ENCODE measurements around the gene MANF. TPM values are rescaled to one million over a fixed set of nuclear protein-coding genes. Genes with fewer than 3 reads are reported as not detected.
"Not testable (repeated sequence)": the region's sequence is repeated elsewhere in the genome, so short reads cannot be mapped to it uniquely, and the experiment has no call there.

Gene MANF
- total RNA-seq, 2 donors from 2014 or later: 93.6 to 109 TPM

DNA sequence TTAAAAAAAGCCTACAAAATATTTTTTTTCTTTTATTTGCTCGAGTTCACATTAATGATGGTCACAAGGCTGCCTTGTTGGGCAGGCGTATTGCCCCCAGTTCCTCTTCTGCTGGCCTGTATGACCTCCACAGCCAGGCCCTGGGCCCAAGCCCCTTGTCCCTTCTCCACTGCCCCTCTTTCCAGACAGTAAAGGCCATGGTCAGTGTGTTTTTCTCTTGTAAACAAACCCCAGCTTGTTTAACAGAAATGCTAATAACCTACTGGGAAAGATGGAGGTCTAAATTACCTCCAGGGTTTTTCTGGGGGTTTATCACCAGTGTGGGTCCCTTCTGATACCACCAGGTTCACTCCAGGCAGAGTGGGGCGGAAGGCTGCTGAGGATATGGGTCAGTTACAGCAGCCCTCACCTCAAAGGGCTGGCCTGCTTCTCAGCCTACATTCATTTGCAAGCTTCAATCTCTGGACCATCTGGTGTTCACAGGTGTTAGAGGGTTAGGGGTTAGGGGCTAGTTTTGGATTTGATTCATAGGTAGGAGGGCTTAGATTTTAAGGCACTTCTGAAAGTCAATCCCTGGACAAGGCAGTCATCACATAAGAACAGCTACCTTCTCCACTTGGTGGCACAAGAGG, 2.0 kb upstream of the MANF start:
- Mint-ChIP-seq H3K36me3 (peaks cover 31 to 34% of the 10 kb centered on the region in 2 donors), H3K27ac (peak overlapping the region in 1 of 2 donors; percentile 99), H3K9me3 (no peaks in the 10 kb centered on the region)
- no peak for ATAC-seq
- DNase-seq (ENCODE audit: low spot score in 2 of 2): no peak

DNA sequence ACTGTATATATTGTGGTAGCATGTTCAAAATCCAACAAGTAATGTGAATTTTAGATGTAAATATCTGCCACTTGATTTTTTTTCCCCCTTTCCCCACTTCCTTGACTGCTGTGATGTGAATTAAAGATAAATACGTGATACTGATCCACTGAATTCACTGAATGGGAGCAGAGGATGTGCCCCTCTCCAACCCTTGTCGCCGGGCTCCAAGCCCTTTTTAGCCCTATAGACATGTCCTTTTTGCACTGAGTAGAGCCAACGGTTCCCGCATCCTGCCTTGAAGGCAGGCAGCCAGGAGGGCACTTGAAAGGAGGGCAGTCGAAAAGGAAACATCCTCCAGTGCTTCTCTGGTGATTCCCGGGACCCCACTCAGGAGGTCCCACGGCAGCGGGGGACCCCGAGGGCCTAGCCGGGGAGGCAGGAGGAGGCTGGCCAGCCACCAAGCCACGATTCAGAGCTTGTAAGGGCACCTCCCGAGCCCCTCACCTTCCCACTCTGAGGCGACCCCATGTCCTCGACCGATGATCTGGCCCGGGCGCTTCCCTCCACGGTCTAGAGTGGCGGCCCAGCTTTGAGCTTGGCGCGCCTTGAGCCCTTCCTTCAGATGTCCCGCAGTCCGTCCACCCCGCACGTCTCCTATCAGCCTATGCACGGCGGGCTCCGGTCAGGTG, 901 bp upstream of the MANF start:
- ATAC-seq: peak; percentile 4 to 13
- H3K27ac Mint-ChIP-seq: peak overlapping the region; percentile 99

DNA sequence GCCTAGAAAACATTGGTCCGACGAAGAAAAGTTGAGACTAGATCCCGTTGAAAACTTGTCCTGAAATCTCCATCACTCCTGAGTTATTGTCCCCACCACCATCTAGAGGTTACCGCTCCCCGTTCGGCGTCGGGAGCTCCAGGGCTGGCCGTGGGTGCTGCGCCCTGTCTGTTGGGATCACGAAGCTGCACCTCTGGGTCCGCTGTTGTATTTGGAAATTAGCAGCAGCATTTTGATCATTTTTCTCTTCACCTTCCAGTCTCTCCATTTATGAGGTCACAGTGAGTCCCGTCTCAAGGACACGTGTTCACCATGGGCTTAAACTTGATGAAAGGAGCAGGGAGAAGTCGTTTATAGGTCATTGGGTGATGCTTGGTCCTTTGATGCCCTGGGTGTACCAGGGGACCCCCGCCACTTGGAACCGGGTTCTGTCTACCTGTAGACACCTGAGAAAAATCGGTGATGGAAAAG, 565 bp downstream of the MANF start:
- Mint-ChIP-seq H3K27ac (peak overlapping the region; percentile 99), H3K36me3 (peaks cover 31 to 40% of the 10 kb centered on the region in 2 donors)

More for the DNA sequence above, 901 bp upstream of the MANF start:
- Mint-ChIP-seq H3K9me3 (no peaks in the 10 kb centered on the region), H3K36me3 (peaks cover 31 to 37% of the 10 kb centered on the region in 2 donors)
- peak in 1 of 2 donors; percentile 64 for DNase-seq (ENCODE audit: low spot score in 2 of 2)

DNA sequence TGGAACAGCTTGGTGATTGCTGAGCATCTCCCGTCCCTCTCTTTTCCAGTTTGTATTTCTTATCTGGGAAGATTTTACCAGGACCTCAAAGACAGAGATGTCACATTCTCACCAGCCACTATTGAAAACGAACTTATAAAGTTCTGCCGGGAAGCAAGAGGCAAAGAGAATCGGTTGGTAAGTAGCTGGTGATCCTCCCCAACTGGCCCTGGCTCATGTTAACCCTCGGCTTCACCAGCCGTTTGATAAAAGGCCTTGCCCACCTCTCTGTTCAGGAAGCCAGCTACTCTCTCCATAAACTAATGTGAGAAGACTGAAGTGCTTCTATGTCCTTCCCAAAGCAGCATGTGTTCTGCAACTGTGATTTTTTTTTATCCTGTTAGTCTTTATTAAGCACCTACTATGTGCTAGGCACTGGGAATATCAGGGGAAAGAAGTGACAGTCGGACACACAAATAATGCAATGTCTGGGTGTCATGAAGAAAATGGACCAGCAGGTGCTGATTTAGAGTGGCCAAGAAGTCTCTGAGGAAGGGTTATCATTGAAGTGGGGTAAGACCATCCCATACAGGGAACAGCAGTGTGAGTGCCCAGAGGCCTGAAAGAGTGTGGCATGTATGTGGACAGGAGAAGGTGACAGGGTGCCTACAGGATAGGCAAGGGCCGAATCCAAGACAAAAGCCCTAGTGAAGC, 1.2 kb downstream of the MANF start:
- DNase-seq (ENCODE audit: low spot score in 2 of 2) (no peak), ATAC-seq (no peak)
- H3K9me3 Mint-ChIP-seq: no peaks in the 10 kb centered on the region
- peaks cover 31 to 40% of the 10 kb centered on the region in 2 donors for H3K36me3 Mint-ChIP-seq
- peak overlapping the region; percentile 99 for H3K27ac Mint-ChIP-seq

More for the DNA sequence above, 565 bp downstream of the MANF start:
- no peak for ATAC-seq
- no peak for DNase-seq (ENCODE audit: low spot score in 2 of 2)
- no peaks in the 10 kb centered on the region for H3K9me3 Mint-ChIP-seq

DNA sequence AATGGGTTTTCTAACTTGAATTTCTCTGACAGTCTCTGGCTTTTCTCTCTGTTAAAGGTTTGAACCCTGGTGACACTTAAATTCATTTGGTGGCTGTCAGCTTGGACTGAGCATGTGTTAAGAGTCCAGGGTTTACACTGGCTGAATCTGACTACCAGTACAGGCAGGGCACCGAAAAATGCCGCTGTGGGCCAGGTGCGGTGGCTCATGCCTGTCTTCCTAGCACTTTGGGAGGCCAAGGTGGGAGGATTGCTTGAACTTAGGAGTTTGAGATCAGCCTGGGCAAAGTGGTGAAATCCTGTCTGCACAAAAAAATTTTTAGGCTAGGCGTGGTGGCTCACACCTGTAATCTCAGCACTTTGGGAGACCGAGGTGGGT, 1.8 kb downstream of the MANF start:
- no peak for DNase-seq (ENCODE audit: low spot score in 2 of 2)
- Mint-ChIP-seq H3K36me3 (peaks cover 31 to 40% of the 10 kb centered on the region in 2 donors), H3K9me3 (no peaks in the 10 kb centered on the region), H3K27ac (peak overlapping the region in 1 of 2 donors; percentile 99)
- no peak for ATAC-seq

DNA sequence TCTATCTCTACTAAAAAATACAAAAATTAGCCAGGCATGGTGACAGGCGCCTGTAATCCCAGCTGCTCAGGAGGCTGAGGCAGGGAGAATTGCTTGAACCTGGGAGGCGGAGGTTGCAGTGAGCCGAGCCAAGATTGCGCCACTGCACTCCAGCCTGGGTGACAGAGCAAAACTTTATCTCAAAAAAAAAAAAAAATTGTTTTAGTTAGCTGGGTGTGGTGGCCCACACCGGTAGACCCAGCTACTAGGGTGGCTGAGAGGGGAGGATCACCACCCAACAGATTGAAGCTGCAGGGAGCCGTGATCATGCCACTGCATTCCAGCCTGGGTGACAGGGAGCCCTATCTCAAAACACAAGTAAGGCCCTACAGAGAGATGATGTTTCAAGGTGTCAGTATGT, 2.2 kb downstream of the MANF start:
- ATAC-seq; DNase-seq (ENCODE audit: low spot score in 2 of 2); H3K27ac Mint-ChIP-seq; H3K9me3 Mint-ChIP-seq: not testable (repeated sequence)
- peaks cover 33 to 40% of the 10 kb centered on the region in 2 donors for H3K36me3 Mint-ChIP-seq

DNA sequence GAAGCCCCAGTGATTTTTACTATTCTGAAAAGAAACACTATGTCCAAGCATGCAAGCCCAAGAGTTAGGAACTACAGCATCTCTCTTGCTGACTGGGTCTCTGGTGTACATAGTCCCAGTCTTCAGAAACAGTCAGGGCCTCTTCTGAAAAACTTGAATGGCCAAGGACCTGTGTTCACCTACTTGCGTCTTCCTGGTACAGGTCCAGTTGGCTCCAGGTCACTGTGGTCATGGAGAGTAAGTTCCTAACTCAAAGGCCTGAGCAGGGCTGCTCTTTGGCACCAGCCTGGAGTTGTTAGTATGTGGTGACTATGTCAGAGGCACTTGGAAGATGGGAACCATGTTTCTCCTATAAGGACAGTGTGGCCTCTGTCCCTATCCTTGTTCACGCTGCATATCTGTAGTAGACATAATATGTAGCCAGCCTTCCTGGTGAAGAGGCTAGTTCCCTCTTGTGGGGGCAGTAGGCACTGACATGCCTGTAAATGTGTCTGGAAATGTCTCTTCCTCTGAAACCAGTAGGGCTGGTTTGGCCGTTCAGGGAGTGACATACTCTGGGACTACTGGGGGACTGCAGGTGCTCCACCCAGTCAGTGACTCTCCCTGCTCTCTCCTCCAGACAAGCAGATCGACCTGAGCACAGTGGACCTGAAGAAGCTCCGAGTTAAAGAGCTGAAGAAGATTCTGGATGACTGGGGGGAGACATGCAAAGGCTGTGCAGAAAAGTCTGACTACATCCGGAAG, 3.4 kb downstream of the MANF start:
- Mint-ChIP-seq H3K9me3 (no peaks in the 10 kb centered on the region), H3K36me3 (peaks cover 45 to 47% of the 10 kb centered on the region in 2 donors), H3K27ac (no peak overlapping the region)
- DNase-seq (ENCODE audit: low spot score in 2 of 2): no peak
- ATAC-seq: no peak

DNA sequence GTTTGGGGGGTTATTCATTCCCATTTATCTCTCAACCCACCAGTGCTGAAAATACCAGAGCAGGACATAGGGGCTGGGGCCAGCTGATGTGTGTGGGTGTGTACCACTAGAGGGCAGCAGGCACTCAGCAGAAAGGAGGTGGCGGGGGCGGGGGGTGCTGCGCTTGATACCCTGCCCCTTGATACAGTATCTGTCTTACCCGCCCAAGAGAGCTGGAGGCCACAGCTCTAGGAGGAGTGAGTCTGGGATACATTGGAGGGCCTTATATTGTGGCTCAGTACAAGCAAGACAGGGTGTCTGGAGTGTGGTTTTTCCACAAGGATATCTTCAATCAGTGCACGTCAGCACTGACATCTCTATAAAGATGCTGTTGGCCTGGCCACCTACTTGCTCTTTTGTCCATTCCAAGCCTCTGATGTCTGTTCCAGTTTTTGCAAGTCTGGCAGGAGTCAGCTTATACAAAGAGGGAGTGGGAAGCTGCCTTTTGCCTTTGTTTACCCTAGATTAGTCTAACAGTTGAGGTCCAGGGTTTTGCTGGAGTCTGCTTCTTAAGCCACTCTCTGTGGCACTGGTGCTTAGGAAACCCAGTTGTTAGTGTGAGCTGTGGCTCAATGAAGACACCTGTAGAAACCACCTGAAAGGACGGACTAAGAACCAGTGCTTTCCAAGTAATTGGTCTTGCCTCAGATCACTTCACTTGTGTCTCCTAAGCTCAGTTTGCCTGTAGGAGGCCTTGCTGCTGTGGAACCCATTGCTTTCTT, 4.5 kb downstream of the MANF start:
- ATAC-seq: no peak
- H3K36me3 Mint-ChIP-seq: peaks cover 47 to 48% of the 10 kb centered on the region in 2 donors
- H3K27ac Mint-ChIP-seq: peak overlapping the region; percentile 77 to 84

DNA sequence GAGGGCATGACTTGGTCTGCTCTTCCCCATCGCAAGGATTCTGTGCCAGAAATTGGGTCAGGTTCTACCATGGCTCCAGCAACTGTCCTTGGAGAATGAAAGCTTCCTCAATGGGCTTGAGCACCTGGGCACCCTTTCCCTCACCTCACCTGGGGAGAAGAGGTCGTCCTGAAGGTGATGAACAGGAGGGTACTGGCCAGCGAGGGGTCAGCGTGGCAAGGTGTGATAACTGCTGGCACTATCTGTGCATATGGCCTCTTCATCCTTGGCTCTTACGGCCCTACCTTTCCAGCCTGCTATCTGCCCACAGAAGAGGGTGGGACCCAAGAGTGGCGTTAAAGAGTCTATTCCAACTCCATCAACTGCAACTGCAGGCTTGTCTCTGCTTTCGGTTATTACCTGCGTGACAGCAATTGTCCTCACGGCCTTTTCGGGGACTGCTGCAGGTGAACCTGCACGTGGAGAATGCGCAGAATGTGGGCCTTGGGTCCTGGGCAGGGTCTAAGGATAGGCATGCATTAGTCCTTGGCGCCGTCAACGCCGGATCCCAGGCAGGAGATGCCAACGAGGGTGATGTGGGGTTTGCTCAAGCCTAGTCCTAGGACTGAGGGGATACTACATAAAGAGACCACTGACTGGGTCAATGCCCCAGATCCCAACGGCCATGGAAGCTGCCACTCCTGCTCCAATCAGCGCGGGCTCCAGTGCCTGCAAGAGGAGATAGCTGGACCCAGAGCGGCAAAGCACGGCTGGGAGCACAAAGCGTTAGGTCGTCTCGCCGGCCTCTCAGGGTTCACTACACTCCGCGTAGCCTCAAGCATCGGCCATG, 5.4 kb downstream of the MANF start:
- no peaks in the 10 kb centered on the region for H3K9me3 Mint-ChIP-seq
- H3K36me3 Mint-ChIP-seq: peaks cover 45 to 49% of the 10 kb centered on the region in 2 donors
- DNase-seq (ENCODE audit: low spot score in 2 of 2) (no peak), ATAC-seq (peak; percentile 4 to 25)
- H3K27ac Mint-ChIP-seq: peak overlapping the region; percentile 65 to 84

More for the DNA sequence above, 4.5 kb downstream of the MANF start:
- H3K9me3 Mint-ChIP-seq: no peaks in the 10 kb centered on the region
- peak in 1 of 2 donors; percentile 61 for DNase-seq (ENCODE audit: low spot score in 2 of 2)

DNA sequence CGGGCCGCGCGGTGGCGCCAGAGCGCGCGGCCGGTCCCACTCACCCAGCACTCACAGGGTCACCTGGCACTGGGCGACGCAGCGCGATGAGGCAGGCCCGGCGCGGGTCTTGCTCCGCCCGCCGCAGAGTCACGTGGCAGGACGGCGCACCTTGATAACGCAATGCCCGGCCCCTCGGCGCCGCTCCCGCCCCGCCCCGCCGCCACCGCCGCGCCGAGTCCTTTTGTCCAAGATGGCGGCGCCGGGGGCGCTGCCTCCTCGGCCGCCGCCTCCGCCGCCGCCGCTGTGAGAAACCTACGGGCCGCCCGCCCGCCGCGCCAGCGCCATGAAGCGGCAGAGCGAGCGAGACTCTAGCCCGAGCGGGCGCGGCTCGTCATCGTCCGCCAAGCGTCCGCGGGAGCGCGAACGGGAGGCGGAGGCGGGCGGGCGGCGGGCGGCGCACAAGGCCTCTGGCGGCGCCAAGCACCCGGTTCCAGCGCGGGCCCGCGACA, 6.0 kb downstream of the MANF start, which contains the start of gene RBM15B:
Gene RBM15B, plus strand, starts transcription at position 211 of the 491 bp plus-strand sequence. Its CDS starts 115 bp downstream, at position 326.
- DNase-seq (ENCODE audit: low spot score in 2 of 2) (peak; percentile 96 to 99), ATAC-seq (peak; percentile 93 to 95)
- Mint-ChIP-seq H3K9me3 (no peaks in the 10 kb centered on the region), H3K27ac (peak within 1 kb of the TSS; percentile 84 to 89), H3K36me3 (peaks cover 38 to 43% of the 10 kb centered on the region in 2 donors)

DNA sequence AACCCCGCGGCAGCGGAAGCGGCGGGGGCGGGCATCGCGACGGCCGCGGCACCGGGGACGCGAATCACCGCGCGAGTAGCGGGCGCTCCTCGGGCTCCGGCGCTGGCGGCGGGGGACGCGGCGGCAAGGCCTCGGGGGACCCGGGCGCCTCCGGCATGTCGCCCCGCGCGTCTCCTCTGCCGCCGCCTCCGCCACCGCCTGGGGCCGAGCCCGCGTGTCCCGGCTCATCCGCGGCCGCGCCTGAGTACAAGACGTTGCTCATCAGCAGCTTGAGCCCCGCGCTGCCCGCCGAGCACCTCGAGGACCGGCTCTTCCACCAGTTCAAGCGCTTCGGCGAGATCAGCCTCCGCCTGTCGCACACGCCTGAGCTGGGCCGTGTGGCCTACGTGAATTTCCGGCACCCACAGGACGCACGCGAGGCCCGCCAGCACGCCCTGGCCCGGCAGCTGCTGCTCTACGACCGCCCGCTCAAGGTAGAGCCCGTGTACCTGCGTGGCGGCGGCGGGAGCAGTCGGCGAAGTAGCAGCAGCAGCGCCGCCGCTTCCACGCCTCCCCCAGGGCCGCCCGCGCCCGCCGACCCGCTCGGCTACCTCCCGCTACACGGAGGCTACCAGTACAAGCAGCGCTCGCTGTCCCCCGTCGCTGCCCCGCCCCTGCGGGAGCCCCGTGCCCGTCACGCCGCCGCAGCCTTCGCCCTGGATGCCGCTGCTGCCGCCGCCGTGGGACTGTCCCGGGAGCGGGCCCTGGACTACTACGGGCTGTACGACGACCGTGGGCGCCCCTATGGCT, 6.7 kb downstream of the MANF start:
- Mint-ChIP-seq H3K36me3 (peaks cover 33 to 36% of the 10 kb centered on the region in 2 donors), H3K27ac (peak overlapping the region; percentile 79 to 89), H3K9me3 (no peaks in the 10 kb centered on the region)
- ATAC-seq (peak; percentile 1 to 13), DNase-seq (ENCODE audit: low spot score in 2 of 2) (peak in 1 of 2 donors; percentile 39)

DNA sequence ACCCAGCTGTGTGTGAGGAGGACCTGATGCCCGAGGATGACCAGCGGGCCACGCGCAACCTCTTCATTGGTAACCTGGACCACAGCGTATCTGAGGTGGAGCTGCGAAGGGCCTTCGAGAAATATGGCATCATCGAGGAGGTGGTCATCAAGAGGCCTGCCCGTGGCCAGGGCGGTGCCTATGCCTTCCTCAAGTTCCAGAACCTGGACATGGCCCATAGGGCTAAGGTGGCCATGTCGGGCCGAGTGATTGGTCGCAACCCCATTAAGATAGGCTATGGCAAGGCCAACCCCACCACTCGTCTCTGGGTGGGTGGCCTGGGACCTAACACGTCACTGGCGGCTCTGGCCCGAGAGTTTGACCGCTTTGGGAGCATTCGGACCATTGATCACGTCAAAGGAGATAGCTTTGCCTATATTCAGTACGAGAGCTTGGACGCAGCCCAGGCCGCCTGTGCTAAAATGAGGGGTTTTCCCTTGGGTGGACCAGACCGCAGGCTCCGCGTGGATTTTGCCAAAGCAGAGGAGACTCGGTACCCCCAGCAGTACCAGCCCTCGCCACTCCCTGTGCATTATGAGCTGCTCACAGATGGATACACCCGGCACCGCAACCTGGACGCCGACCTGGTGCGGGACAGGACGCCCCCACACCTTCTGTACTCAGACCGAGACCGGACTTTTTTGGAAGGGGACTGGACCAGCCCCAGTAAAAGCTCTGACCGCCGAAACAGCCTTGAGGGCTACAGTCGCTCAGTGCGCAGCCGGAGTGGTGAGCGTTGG, 7.5 kb downstream of the MANF start:
- Mint-ChIP-seq H3K36me3 (peaks cover 32 to 36% of the 10 kb centered on the region in 2 donors), H3K9me3 (no peaks in the 10 kb centered on the region), H3K27ac (peak overlapping the region; percentile 79 to 86)
- no peak for ATAC-seq
- DNase-seq (ENCODE audit: low spot score in 2 of 2): no peak

DNA sequence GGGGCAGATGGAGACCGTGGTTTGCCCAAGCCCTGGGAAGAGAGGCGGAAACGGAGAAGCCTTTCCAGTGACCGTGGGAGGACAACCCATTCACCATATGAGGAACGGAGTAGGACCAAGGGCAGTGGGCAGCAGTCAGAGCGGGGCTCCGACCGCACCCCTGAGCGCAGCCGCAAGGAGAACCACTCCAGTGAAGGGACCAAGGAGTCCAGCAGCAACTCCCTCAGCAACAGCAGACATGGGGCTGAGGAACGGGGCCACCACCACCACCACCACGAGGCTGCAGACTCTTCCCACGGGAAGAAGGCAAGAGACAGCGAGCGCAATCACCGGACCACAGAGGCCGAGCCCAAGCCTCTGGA, 8.0 kb downstream of the MANF start:
- DNase-seq (ENCODE audit: low spot score in 2 of 2) (no peak), ATAC-seq (no peak)
- H3K36me3 Mint-ChIP-seq: peaks cover 26 to 30% of the 10 kb centered on the region in 2 donors

DNA sequence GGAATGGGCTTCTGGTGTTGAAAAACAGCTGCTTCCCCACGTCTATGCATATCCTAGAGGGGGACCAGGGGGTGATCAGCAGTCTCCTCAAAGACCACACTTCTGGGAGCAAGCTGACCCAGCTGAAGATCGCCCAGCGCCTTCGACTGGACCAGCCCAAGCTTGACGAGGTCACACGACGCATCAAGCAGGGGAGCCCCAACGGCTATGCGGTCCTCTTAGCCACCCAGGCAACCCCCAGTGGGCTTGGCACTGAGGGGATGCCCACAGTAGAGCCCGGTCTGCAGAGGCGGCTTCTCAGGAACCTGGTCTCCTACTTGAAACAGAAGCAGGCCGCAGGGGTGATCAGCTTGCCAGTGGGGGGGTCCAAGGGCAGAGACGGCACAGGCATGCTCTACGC, 8.5 kb downstream of the MANF start:
- DNase-seq (ENCODE audit: low spot score in 2 of 2) (no peak), ATAC-seq (no peak)
- H3K27ac Mint-ChIP-seq: peak overlapping the region; percentile 79 to 95
- H3K9me3 Mint-ChIP-seq: no peaks in the 10 kb centered on the region
- peaks cover 26 to 30% of the 10 kb centered on the region in 2 donors for H3K36me3 Mint-ChIP-seq

More for the DNA sequence above, 8.0 kb downstream of the MANF start:
- Mint-ChIP-seq H3K27ac (peak overlapping the region; percentile 79 to 88), H3K9me3 (no peaks in the 10 kb centered on the region)
